Cardiac fibroblast (primary cell): ENCODE measurements around the gene PPP6R2.

Source experiments
- DNase-seq, 2 donors: peaks; one replicate each; pipeline versions ENCODE4 v3.0.0 to v3.0.0-alpha.2; 2010; ENCODE audit warnings: low read depth in 2 of 2
- H3K4me3 ChIP-seq, 2 donors: replicated peaks in 1 of 2; 1 replicate in 1 of 2; 2 replicates in 1 of 2; pipeline ENCODE4 v1.5.1; 2011; ENCODE audit warnings: low read depth in 2 of 2, low read length in 2 of 2, mild to moderate bottlenecking in 2 of 2, moderate library complexity in 1 of 2
- CTCF ChIP-seq: IDR thresholded peaks from one replicate; pipeline ENCODE4 v1.5.1; 2011; ENCODE audit warnings: low read depth, mild to moderate bottlenecking, low read length, inconsistent platforms

The PPP6R2 gene

GRCh38 chr22:50473855-50474671 lies 130.9 kb downstream of the PPP6R2 start:
- peak; percentile 52 to 54 for DNase-seq

GRCh38 chr22:50474710-50475651 lies 131.9 kb downstream of the PPP6R2 start, which contains the start of gene SBF1:
Gene SBF1 (minus strand): TSS chr22:50475035. CDS start chr22:50474840, 195 bp downstream.
- peak within 1 kb of the TSS; percentile 52 to 67 for H3K4me3 ChIP-seq
- peak; percentile 86 to 92 for DNase-seq
- no peak for TF ChIP-seq CTCF

More at GRCh38 chr22:50473855-50474671, 130.9 kb downstream of the PPP6R2 start:
- peak overlapping the region; percentile 43 to 67 for H3K4me3 ChIP-seq
- TF ChIP-seq CTCF: no peak

DNA sequence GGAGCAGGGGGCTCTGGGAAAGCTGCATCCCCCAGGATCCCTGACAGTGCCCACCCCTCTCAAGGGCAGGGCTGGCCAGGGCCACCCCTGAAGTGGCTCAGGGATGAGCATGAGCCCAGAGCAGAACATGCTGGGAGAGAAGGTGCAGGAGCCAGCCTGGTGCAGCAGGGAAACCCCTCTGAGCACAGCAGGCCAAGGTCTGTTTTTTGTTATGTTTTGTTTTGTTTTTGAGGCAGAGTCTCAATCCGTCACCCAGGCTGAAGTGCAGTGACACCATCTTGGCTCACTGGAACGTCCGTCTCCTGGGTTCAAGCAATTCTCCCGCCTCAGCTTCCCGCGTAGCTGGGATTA lies 132.5 kb downstream of the PPP6R2 start:
- no peak for DNase-seq
- TF ChIP-seq CTCF: no peak
- H3K4me3 ChIP-seq: peak overlapping the region in 1 of 2 donors; percentile 60

- DNase-seq: no peak
- no peak for TF ChIP-seq CTCF
- no peak overlapping the region for H3K4me3 ChIP-seq
Observed at GRCh38 chr22:50476868-50477267, 133.7 kb downstream of the PPP6R2 start.

- TF ChIP-seq CTCF: no peak
- no peak overlapping the region for H3K4me3 ChIP-seq
- no peak for DNase-seq
Observed at GRCh38 chr22:50477923-50478322, 134.8 kb downstream of the PPP6R2 start.

DNA sequence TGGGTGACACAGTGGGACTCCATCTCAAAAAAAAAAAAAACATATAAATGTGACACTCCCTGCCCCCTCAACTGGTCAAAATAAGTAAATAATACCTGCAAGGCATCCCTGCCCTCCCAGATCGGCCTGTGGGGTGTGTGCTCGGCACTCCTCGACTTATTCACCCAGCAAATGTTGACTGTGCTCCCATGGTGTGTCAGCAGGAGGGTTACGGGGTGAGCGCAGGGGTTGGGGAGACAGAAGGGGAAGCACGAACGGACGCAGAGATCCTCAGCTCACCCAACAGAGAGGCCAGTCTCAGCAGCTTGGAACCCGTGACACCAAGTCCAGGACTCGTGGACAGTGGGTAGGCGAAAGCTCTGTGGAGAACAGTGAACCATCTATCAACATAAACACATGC lies 136.6 kb downstream of the PPP6R2 start:
- no peak overlapping the region for H3K4me3 ChIP-seq
- no peak for TF ChIP-seq CTCF
- DNase-seq: no peak
